ENCODE measurements around the gene HMCN2.

The HMCN2 gene

DNA sequence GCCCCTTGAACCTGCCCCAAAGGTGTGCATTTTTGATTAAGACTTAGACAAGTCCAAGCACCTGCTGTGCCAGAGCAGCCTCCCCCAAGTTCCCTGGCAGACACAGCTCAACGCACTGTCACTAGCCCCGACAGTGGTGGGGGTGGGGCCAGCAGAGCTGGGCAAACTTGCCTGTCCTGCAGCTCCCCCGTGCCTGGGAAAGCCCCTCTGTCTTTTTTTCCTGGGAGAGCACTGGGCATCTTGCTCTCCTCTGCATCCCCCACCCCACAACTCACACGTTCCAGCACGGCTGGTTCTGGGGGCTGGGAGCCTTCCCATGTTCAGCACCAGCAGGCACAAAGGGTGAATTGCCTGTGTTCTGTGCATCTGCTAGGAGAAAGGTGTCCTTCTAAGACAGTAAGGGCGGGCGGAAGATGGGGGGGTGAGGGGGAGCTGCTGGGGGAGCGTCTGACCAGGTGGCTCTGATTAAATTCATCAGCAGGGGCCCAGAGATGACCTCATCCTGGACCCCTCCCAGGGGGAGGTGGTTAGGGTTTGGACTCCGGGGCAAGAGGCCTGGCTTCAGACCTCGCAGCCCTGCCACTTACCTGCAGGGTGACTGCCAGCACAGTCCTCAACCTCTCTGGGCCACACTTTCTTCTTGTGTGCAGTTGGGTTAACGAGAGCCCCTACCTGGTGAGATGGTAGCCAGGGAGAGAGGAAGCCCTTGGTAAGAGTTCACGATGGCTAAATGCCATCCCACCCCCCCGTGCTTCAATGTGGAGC lies 23.5 kb downstream of the HMCN2 start:
- in situ Hi-C loops (cut with MboI; ENCODE audit: low pct_unique_long_range_greater_than_20kb, low sequenced_read_pairs, unreplicated experiment): no loop called here
- DNase-seq (ENCODE audit: low spot score): no peak
- TF ChIP-seq, protein P1, sequence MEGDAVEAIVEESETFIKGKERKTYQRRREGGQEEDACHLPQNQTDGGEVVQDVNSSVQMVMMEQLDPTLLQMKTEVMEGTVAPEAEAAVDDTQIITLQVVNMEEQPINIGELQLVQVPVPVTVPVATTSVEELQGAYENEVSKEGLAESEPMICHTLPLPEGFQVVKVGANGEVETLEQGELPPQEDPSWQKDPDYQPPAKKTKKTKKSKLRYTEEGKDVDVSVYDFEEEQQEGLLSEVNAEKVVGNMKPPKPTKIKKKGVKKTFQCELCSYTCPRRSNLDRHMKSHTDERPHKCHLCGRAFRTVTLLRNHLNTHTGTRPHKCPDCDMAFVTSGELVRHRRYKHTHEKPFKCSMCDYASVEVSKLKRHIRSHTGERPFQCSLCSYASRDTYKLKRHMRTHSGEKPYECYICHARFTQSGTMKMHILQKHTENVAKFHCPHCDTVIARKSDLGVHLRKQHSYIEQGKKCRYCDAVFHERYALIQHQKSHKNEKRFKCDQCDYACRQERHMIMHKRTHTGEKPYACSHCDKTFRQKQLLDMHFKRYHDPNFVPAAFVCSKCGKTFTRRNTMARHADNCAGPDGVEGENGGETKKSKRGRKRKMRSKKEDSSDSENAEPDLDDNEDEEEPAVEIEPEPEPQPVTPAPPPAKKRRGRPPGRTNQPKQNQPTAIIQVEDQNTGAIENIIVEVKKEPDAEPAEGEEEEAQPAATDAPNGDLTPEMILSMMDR (IDR thresholded peaks at IDR 0.05; ENCODE audit: extremely low read depth, insufficient read depth, missing control alignments): no peak

DNA sequence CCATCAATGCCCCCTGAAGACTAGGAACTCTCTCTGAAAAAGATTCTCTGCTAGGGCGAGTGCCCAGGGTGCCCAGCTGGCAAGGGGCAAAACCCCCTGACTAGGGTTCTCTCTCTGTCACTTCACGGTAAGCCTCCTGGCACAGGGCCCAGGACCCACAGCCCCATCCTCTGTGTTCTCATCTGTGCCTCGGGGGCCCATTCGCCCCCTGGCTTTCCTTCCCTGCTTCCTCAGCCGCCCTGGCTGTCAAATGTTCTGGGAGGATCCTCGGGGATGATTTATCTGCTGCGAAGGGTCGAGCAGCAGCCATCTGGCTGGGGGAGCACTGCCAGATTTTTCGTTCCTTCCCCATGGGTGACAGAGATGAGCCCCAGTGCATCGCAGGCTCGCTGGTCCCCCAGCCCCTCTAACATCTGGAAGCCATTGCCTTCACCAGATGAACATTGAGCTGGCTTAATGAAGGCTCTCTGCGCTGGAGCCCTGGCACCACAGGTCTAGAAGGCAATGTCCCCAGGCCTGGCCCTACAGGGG lies 24.2 kb downstream of the HMCN2 start:
- TF ChIP-seq, protein P1 (IDR thresholded peaks at IDR 0.05; ENCODE audit: extremely low read depth, insufficient read depth, missing control alignments): no peak
- no peak for DNase-seq (ENCODE audit: low spot score)
- in situ Hi-C loops (cut with MboI; ENCODE audit: low pct_unique_long_range_greater_than_20kb, low sequenced_read_pairs, unreplicated experiment): no loop called here

DNA sequence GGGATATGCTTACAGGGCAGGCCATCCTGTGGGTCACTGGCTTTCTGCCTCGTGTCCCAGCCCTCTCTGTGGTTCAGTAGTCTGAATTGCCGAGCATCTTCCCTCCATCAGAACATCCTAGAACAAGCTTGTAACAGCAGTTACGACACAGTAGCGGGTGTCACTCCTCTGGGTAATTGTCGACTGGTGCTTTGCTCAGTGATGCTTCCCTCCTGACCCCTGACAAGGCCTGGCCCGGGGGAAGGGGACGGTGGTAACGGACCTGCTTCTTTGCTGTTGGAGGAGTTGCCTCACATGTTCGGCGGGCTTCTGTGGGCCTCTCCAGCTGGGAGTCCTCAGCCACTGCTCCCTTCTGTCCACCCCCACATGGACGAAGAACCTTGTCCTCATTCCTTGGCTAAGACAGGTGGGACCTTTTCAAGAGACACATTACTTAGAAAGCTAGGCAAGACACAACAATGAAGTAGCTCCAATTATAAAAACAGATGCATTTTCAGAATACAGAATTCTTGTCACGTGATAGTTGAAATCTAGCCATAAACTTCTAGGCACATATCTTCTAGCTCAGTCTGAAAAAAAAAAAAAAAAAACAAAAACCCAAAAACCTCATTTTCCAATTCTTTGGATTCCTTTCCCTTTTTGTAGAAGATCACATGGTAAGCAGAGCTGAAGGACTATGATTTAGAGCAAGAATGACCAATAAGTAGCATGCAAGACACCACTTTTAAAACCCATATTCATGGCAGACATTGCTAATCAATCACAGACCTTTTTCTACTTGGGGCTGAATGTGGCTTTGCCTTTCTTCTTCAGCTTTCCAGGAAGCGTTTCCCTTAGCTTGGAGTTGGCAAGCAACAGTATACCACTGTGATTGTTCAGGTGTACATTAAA lies 25.0 kb downstream of the HMCN2 start:
- TF ChIP-seq, protein P1 (IDR thresholded peaks at IDR 0.05; ENCODE audit: extremely low read depth, insufficient read depth, missing control alignments): no peak
- DNase-seq (ENCODE audit: low spot score): no peak
- in situ Hi-C loops (cut with MboI; ENCODE audit: low pct_unique_long_range_greater_than_20kb, low sequenced_read_pairs, unreplicated experiment): no loop called here

DNA sequence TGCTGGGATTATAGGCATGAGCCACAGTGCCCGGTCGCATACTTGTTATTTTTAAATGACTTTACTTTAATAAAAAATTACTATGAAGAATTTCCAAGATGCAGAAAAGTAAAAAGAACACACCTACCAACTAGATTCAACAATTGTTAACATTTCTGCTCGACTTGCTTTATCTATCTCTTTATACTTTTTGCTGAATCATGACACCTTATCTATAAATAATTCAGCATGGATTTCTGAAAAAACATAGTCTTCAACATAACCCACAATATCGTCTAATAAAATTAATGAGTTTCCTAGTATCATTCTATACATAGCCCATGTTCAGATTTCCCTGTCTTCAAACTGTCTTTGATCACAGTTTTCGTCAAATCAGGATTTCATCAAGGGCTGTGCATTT lies 25.9 kb downstream of the HMCN2 start:
- DNase-seq (ENCODE audit: low spot score): no peak
- in situ Hi-C loops (cut with MboI; ENCODE audit: low pct_unique_long_range_greater_than_20kb, low sequenced_read_pairs, unreplicated experiment): no loop called here
- TF ChIP-seq, protein P1 (IDR thresholded peaks at IDR 0.05; ENCODE audit: extremely low read depth, insufficient read depth, missing control alignments): no peak

DNA sequence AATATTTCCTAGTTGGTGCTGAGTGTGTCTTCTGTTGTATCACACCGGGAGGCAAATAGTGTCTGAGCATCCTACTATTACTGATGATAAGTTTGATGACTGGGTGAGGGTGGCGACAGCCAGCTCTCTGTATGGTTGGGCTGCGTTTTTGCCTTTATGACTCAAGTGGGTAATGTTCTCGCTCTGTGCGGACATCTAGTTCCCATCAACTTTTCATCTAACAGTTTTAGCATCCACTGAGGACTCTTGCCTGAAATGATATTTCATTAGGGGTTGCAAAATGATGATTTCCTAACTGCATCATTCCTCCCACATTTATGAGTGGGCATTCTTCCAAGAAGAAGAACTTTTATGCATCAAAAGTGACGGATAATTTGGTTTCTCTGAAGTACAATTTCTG lies 26.5 kb downstream of the HMCN2 start:
- TF ChIP-seq, protein P1 (IDR thresholded peaks at IDR 0.05; ENCODE audit: extremely low read depth, insufficient read depth, missing control alignments): no peak
- DNase-seq (ENCODE audit: low spot score): no peak
- in situ Hi-C loops (cut with MboI; ENCODE audit: low pct_unique_long_range_greater_than_20kb, low sequenced_read_pairs, unreplicated experiment): no loop called here

DNA sequence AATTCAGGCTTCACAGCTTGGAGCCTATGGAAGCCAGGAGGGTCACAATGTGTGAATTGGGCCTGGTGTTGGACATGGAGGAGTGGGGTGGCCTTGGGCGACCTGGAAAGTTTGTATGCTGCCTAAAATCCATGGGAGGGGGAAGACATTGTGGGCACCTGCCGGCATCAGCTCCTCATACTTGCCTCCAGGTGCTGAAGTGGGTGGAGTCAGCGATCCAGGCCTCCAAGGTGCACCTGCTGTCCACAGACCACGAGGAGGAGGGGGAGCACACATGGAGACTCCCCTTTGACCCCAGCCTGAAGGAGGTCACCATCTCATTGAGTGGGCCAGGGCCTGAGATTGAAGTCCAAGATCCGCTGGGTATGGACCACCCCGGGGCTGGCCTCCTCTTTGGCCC lies 29.1 kb downstream of the HMCN2 start:
- TF ChIP-seq, protein P1 (IDR thresholded peaks at IDR 0.05; ENCODE audit: extremely low read depth, insufficient read depth, missing control alignments): no peak
- in situ Hi-C loops (cut with MboI; ENCODE audit: low pct_unique_long_range_greater_than_20kb, low sequenced_read_pairs, unreplicated experiment): no loop called here
- DNase-seq (ENCODE audit: low spot score): no peak

Data from GM13977 (cell line).